Measurements from ENCODE around the gene KDM4B. TPM values are rescaled to one million over a fixed set of nuclear protein-coding genes. Genes with fewer than 3 reads are reported as not detected.

The KDM4B gene
- total RNA-seq, 1 donor from 2014 or later = 49.2 TPM

DNA sequence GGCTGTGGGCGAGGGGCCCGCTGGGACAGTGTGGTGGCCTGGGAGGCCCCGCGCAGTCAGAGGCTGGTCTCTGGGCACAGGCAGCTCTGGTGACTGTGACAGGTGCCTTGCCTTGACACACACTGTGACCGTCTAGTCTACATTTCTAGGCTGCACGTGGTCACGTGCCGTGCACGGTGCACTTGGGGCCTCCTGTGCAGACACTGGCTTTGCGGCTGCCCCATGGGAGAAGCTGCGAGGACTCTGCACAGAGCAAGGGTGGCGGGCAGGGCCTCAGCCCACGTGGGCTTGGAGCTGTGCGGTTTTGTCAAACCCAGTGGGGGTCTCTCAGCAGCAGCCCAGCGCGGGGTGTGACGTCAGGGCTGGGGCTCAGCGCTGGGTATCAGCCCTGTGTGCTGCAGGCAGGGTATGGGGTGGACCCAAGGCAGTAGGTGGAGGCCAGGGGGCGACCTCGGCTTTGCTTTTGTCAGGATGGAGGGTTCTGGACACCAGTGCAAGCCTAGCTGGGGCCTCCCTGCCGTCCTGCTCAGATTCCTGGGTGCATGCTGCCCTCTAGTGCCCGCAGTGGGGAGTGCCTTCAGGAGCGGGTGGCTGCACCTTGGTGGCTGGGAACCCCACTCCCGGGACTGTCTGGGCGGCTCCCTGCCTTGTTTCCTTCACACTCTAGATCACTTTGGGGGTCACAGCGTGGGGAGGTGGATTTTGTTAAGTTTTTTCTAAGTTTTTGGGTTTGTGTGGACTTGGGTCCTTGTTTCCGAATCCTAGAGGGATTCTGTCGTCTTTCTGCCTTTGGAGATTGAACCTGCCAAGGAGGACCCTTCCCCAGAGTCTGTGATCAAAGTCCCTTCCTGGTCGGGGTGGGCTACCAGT, 62.6 kb downstream of the KDM4B start:
- no peak overlapping the region for H3K27ac Mint-ChIP-seq
- H3K36me3 Mint-ChIP-seq (ENCODE audit: low read depth) = peaks cover 8% of the 10 kb centered on the region
- intact Hi-C loops (cut with micrococcal nuclease) = loop anchor here (1.0 to 10.0 kb wide), 4 partner anchors 31 to 543 kb away; no protein-coding TSS in a partner anchor
- H3K4me1 Mint-ChIP-seq = no peaks in the 10 kb centered on the region
- H3K9me3 Mint-ChIP-seq = no peaks in the 10 kb centered on the region
- H3K4me3 Mint-ChIP-seq = no peak overlapping the region
- H3K27me3 Mint-ChIP-seq = no peaks in the 10 kb centered on the region
- peak; percentile 95 for DNase-seq

DNA sequence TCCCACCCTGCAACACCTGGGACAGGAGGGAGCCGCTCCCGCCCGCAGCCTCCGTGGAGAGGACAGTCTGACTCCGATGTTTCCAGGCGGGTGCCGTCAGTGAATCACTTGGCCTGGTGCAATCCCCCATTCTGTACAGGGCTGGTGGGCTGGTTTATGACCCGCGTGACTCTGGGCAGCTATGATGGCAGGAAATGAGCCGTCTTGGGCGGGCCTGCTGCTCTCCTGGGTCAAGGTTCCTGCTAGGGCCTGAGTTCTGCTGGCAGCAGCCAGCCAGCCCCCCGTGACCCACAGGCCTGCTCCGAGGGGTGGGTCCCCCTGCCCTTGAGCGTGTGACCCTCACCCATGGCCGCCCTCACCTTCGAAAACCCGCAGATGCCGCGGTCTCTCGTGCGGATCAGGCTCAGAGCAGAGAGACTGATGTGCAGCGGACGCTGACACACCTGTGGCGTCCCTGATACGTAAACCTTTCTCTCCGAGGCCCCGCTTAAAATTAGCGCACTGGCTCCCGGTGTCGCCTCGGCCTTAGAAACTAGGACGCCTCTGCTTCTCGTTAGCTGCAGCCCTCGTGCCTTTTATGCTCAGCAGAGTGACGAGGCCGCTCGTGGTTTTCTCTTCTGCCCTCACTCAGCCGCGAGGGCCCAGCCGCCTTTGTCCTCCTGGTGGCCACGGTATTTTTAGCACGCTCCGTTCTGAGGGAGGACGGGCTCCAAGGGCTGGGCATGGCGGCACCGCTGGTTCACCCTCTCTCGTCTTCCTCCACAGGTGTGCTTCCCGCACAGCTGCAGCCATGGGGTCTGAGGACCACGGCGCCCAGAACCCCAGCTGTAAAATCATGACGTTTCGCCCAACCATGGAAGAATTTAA, 63.4 kb downstream of the KDM4B start:
- Mint-ChIP-seq H3K27me3 (no peaks in the 10 kb centered on the region), H3K4me3 (no peak overlapping the region), H3K27ac (peak overlapping the region; percentile 13), H3K4me1 (no peaks in the 10 kb centered on the region), H3K9me3 (no peaks in the 10 kb centered on the region), H3K36me3 (ENCODE audit: low read depth) (peaks cover 11% of the 10 kb centered on the region)
- DNase-seq = no peak
- intact Hi-C loops (cut with micrococcal nuclease) = loop anchor here (10.0 kb wide), 1 partner anchor 542 kb away; no protein-coding TSS in a partner anchor

DNA sequence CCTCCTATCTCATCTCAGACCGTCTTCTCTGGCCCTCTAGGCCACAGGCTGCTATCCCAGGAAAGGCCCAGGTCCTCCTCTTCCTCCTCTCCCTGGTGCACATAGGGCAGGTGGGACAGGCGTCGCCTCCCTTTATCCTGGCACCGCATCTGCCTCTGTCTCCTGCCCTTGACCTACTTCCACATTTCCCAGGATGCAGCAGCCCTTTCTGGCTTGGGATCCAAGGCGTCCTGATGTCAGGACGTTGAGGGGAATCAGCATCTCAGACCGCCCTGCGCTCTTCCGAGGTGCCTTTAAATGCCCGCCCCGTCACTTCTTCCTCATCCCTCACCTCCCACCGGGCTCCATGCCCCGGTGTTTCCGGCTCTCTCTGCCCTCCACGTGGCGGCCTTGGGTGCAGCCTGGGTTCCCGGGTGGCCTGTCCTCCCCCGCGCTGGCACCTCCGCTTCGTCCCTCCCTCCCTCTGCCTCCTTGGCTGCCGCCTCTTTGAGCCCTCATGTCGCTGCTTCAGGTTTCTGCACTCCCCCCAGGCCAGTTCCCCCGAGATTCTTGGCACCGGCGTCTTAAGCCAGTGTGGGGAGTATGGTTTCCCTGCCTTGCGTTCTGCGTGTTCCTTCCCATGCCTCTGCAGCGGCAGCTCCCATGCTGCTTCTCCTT, 66.3 kb downstream of the KDM4B start:
- H3K9me3 Mint-ChIP-seq = no peaks in the 10 kb centered on the region
- intact Hi-C loops (cut with micrococcal nuclease) = loop anchor here (10.0 kb wide), 1 partner anchor 540 kb away; no protein-coding TSS in a partner anchor
- no peaks in the 10 kb centered on the region for H3K27me3 Mint-ChIP-seq
- no peaks in the 10 kb centered on the region for H3K4me1 Mint-ChIP-seq
- peaks cover 11% of the 10 kb centered on the region for H3K36me3 Mint-ChIP-seq (ENCODE audit: low read depth)
- no peak for DNase-seq
- H3K27ac Mint-ChIP-seq = no peak overlapping the region
- no peak overlapping the region for H3K4me3 Mint-ChIP-seq

DNA sequence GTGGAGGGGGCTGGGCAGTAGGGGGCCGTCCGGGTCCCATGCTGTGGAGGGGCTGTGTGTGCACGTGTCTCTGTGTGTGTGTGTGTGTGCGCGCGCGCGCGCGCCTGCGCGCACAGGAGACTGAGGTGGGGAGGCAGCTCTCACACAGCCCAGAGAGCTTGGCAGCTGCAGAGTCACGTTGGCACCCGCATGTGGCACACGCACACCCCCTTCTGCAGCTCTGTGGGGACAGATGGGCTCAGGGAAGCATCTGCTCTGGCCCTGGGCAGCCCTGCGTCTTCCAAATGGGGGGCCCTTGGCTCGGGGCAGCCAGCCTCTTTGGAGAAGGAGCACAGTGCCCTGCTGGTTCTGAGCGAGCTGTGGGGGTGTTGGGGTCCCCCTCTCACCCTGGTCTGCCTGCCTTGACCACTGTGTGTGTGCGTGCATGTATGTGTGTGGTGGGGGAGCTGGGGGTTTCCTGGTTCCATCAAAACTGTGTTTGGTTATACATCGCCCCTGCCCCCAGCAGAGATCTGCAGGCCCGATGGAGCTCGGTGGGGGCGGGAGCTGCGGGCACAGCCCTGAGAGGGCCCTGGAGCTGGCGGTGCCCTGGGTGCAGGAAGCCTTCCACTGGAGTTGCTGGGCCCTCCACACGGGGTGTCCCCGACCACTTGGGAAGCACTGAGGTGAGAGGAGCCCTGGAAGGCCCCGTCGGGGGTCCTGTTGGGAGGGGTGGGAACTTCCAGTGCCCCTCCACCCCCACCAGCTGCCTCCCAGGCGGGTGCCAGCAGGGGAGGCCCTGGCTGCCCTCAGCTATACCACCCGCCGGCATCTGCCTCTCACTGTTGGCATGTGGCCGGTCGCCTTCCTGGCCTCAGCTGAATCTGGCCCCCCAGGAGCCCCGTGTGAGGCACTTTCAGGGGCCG, 67.1 kb downstream of the KDM4B start:
- no peak overlapping the region for H3K27ac Mint-ChIP-seq
- H3K4me1 Mint-ChIP-seq = no peaks in the 10 kb centered on the region
- peaks cover 13% of the 10 kb centered on the region for H3K36me3 Mint-ChIP-seq (ENCODE audit: low read depth)
- no peak overlapping the region for H3K4me3 Mint-ChIP-seq
- no peaks in the 10 kb centered on the region for H3K27me3 Mint-ChIP-seq
- no peaks in the 10 kb centered on the region for H3K9me3 Mint-ChIP-seq
- DNase-seq = no peak
- intact Hi-C loops (cut with micrococcal nuclease) = loop anchor here (10.0 kb wide), 1 partner anchor 539 kb away; no protein-coding TSS in a partner anchor

DNA sequence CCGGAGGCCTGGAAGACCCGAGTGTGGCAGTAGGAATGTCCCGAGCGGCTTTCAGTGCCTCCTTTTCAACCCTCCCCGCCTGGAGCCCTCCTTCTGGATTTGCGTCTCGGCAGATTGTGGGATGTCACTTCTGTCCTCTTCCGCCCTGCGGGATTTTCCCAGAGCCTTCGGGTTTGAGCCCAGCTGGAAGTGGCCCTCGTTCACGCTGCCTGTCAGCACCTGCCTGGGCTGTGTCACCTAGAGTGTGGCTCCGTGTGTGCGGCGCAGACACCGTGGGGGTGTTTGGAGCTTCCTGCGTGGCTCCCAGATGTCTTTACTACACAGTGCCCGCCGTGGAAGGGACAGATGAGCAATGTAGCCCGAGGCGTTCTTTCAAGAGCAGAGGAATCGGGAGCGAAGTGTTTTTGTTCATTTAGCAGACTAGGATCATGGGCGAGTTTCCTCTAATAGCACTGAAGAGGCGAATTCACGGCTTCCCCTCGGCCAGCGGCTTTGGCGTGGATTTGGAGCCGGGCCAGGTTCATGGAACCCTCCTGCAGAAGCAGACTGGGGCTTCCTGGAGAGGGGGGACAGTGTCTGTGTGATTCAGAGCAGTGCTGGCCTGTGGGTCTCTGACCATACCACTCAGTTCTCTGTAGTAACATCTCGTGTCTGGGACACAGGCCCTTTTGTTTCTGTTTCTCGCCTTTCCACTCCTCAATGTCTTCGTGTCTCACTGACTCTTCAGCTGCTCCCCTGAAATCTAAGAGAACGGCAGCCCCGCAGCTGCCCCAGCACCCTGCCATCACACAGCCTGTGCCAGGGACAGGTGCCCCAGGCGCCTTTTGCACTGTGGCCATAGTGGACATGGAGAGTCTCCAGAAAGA, 68.0 kb downstream of the KDM4B start:
- H3K27me3 Mint-ChIP-seq = no peaks in the 10 kb centered on the region
- H3K36me3 Mint-ChIP-seq (ENCODE audit: low read depth) = peaks cover 12% of the 10 kb centered on the region
- no peaks in the 10 kb centered on the region for H3K4me1 Mint-ChIP-seq
- no peaks in the 10 kb centered on the region for H3K9me3 Mint-ChIP-seq
- H3K4me3 Mint-ChIP-seq = no peak overlapping the region
- H3K27ac Mint-ChIP-seq = no peak overlapping the region
- intact Hi-C loops (cut with micrococcal nuclease) = loop anchor here (10.0 kb wide), 1 partner anchor 538 kb away; no protein-coding TSS in a partner anchor
- no peak for DNase-seq

DNA sequence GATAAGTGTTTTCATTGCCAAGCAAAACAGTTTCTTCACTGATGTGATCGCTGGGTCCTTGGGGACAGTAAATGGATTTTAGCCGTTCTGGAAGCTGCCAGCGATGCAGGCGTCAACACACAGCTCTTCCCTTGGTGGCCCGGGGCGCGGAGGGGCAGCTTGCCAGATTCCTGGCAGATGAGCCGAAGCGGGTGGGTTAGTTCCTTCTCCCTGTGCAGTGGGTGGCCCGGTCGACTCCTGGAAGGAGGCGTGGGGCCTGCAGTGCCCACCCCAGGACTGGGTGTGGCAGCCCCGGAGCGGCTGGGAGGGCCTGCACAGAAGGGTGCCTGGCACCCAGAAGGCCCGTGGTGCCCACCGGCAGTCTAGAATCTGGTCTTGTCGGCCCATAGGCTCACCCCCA, 69.0 kb downstream of the KDM4B start:
- Mint-ChIP-seq H3K4me1 (no peaks in the 10 kb centered on the region), H3K4me3 (no peak overlapping the region), H3K36me3 (ENCODE audit: low read depth) (peaks cover 19% of the 10 kb centered on the region), H3K9me3 (no peaks in the 10 kb centered on the region), H3K27me3 (no peaks in the 10 kb centered on the region), H3K27ac (no peak overlapping the region)
- no peak for DNase-seq
- intact Hi-C loops (cut with micrococcal nuclease) = loop anchor here (10.0 kb wide), 1 partner anchor 537 kb away; no protein-coding TSS in a partner anchor

DNA sequence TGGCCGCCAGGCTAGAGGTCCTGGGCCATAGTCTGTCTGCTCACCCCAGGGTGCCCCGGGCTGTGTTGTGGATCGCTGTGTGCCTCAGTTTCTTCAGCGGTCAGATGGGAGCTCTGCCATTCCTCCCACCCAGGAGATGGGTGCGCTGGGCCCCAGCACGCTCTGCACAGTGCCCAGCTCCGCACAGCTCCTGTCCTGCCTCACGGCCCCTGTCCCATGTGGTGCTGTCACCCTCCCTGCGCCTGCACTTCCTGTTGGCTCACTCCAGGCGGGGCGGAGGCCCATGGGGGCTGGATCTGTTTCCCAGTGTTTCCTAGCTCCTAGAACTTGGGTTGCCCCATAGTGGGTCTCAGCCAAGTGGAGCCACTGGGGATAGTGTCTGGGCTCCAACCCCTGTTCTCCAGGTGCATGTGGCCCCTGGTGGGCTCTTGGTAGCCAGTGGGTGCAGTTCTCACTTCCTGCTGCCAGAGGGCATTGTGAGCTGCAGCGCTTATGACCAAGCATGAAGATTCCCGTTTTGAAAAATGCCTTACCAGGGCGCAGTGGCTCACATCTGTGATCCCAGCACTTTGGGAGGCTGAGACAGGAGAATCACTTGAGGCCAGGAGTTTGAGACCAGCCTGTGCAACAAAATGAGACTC, 69.8 kb downstream of the KDM4B start:
- peaks cover 17% of the 10 kb centered on the region for H3K36me3 Mint-ChIP-seq (ENCODE audit: low read depth)
- no peak overlapping the region for H3K4me3 Mint-ChIP-seq
- no peaks in the 10 kb centered on the region for H3K4me1 Mint-ChIP-seq
- intact Hi-C loops (cut with micrococcal nuclease) = loop anchor here (10.0 kb wide), 1 partner anchor 536 kb away; no protein-coding TSS in a partner anchor
- no peaks in the 10 kb centered on the region for H3K27me3 Mint-ChIP-seq
- DNase-seq = peak; percentile 61
- H3K27ac Mint-ChIP-seq = peak overlapping the region; percentile 24
- no peaks in the 10 kb centered on the region for H3K9me3 Mint-ChIP-seq

DNA sequence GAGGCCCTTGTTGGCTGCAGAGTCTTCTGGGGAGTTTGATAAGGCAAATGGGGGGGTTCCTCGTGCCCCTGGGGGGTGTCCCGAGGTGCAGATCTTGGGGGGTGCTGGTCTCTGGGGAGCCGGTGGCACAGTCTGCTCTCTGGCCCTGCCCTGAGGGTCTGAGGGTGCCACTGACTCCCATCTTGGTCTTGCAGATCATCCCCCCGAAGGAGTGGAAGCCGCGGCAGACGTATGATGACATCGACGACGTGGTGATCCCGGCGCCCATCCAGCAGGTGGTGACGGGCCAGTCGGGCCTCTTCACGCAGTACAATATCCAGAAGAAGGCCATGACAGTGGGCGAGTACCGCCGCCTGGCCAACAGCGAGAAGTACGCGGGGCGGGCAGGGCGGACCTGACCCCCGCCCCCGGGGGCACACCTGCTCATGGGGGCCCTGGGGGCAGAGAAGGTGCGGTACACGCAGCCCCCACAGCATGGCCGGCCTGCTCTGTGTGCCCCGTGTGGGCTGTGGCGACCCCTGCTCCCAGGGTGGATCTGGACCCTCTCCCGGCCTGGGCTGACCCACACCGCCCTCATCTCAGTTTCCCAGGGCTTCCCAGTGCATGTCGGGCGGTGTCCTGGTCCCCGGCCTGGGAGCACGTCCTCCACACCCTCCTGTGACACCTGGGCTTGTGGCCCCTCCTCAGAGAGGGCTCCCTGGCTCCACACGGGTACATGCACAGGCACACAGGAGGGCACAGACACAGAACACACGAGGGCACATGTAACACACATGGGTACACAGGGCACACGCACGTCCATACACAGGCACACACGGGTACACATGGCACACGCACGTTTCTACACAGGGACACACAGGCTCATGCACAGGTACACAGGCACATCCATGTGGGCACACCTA, 71.0 kb downstream of the KDM4B start:
- no peak for DNase-seq
- Mint-ChIP-seq H3K27me3 (no peaks in the 10 kb centered on the region), H3K36me3 (ENCODE audit: low read depth) (peaks cover 19% of the 10 kb centered on the region), H3K9me3 (no peaks in the 10 kb centered on the region), H3K4me1 (peaks cover 2% of the 10 kb centered on the region), H3K4me3 (no peak overlapping the region), H3K27ac (no peak overlapping the region)
- intact Hi-C loops (cut with micrococcal nuclease) = loop anchor here (10.0 kb wide), 1 partner anchor 535 kb away; no protein-coding TSS in a partner anchor

DNA sequence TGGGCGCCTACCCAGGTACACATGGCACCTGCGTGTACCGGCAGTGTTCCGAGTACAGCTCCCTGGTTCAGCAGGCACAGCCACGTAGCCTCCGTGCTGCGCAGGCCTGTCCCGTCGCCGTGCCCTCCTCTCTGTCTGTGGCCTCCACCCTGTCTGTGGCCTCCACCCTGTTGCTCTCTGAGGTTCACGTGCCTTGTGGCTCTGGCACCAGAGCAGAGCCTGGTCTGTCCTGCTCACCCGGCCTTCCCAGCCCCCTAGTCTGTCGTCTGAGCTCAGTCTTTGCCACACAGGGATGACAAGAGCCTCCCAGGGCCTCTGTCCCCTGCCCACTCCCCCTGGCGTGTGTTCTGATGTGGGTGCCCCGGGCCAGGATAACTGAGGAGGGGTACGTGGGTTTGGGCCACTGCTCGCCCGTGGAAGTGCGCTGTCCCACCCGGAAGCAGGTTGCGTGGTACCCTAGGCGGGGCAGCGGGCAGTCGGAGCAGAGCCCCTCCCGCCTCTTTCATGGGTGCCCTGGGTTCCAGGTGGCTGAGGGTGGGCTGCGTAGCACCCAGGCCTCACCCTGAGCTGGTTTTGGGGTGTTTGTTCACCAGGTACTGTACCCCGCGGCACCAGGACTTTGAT, 71.7 kb downstream of the KDM4B start:
- intact Hi-C loops (cut with micrococcal nuclease) = no loop called here
- H3K4me1 Mint-ChIP-seq = peaks cover 2% of the 10 kb centered on the region
- no peaks in the 10 kb centered on the region for H3K9me3 Mint-ChIP-seq
- peaks cover 17% of the 10 kb centered on the region for H3K36me3 Mint-ChIP-seq (ENCODE audit: low read depth)
- H3K4me3 Mint-ChIP-seq = no peak overlapping the region
- H3K27ac Mint-ChIP-seq = no peak overlapping the region
- no peaks in the 10 kb centered on the region for H3K27me3 Mint-ChIP-seq
- no peak for DNase-seq

DNA sequence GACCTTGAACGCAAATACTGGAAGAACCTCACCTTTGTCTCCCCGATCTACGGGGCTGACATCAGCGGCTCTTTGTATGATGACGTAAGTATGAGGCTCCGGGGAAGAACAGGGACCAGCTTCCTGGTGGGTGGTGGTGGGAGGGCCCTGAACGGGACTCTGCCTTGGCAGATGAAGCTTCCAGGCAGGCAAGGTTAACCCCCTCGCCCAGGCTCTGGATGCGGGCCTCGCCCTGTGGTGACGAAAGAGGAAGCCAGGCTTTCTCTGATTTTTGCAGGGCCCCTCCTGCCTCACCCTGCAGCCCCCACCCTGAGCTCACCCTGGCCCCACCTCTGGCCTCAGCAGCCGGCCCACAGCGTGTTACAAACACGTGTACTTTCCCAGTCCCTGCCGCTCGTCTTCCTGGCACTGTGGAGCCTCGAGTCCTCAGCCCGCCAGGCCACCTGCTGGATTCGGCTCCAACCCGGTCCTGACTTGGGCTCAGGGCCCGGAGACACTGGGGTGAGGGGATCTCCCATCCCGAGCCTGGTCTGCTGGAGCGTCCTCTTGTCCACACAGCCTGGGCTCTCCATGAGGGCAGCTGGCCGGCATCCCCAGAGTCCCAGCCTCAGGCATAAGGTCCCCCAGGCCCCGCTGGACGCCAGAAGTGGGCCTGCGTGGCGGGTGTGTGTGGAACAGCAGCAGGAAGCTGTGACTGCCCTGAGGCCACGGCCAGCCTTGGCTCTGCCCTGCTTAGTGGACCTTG, 72.4 kb downstream of the KDM4B start:
- H3K4me1 Mint-ChIP-seq = peaks cover 2% of the 10 kb centered on the region

More for the DNA sequence above, 72.4 kb downstream of the KDM4B start:
- Mint-ChIP-seq H3K36me3 (ENCODE audit: low read depth) (peaks cover 17% of the 10 kb centered on the region), H3K27ac (no peak overlapping the region), H3K4me3 (no peak overlapping the region), H3K9me3 (no peaks in the 10 kb centered on the region), H3K27me3 (no peaks in the 10 kb centered on the region)
- intact Hi-C loops (cut with micrococcal nuclease) = no loop called here
- DNase-seq = no peak
